Fibroblast of mammary gland (primary cell): ENCODE measurements around the gene GPR25.

ENCODE experiments used
- DNase-seq: peaks from one replicate; pipeline ENCODE4 v3.0.0-alpha.2; 2010; ENCODE audit warnings: low read depth
- H3K4me3 ChIP-seq: 2 replicates; pipeline ENCODE4 v1.5.1; 2011; ENCODE audit warnings: low read depth, mild to moderate bottlenecking, low read length, moderate library complexity; ENCODE audit not compliant: control insufficient read depth
- CTCF ChIP-seq: conservative IDR thresholded peaks from 2 replicates; pipeline ENCODE4 v1.5.1; 2011; ENCODE audit warnings: low read depth, low read length, inconsistent platforms; ENCODE audit not compliant: control insufficient read depth, insufficient read depth

The GPR25 gene

GRCh38 chr1:200892958-200893357 is 20.2 kb downstream of the GPR25 start:
- no peak overlapping the region for H3K4me3 ChIP-seq
- TF ChIP-seq CTCF = no peak
- no peak for DNase-seq

- no peak overlapping the region for H3K4me3 ChIP-seq
- no peak for TF ChIP-seq CTCF
- DNase-seq = no peak
These were observed 20.7 kb downstream of the GPR25 start for GRCh38 chr1:200893411-200893901.

GRCh38 chr1:200894712-200895442 is 22.1 kb downstream of the GPR25 start, which contains the start of gene INAVA:
TSS of gene INAVA (plus strand) at chr1:200894900. CDS start at chr1:200898401, 3,501 bp downstream.
- H3K4me3 ChIP-seq = no peak within 1 kb of the TSS
- no peak for TF ChIP-seq CTCF
- DNase-seq = no peak

- no peak for DNase-seq
- no peak overlapping the region for H3K4me3 ChIP-seq
- no peak for TF ChIP-seq CTCF
These were observed 22.6 kb downstream of the GPR25 start for GRCh38 chr1:200895443-200895789.

- no peak for TF ChIP-seq CTCF
- no peak overlapping the region for H3K4me3 ChIP-seq
- no peak for DNase-seq
These were observed 23.2 kb downstream of the GPR25 start for GRCh38 chr1:200895801-200896530.

- no peak for TF ChIP-seq CTCF
- peak; percentile 22 for DNase-seq
- H3K4me3 ChIP-seq = no peak overlapping the region
These were observed 23.9 kb downstream of the GPR25 start for GRCh38 chr1:200896531-200897196.
